MM.1S (cell line): ENCODE results near the gene STK38L.

Experiments
- DNase-seq: peaks from one replicate; pipeline ENCODE4 v3.0.0-alpha.2; 2015
- H2AFZ ChIP-seq: fragments of 300-600 bp; sonication (generic); 2 replicates; pipeline ENCODE4 v1.6.0; 2016; ENCODE audit warnings: antibody characterized with exemption, low read length
- H3F3A ChIP-seq: fragments of 300-600 bp; sonication (generic); 2 replicates; pipeline ENCODE4 v1.6.1; 2016; ENCODE audit warnings: mild to moderate bottlenecking, antibody characterized with exemption, low read length, moderate library complexity, mixed read lengths; ENCODE audit not compliant: insufficient read depth
- H3K27ac ChIP-seq: fragments of 300-600 bp; sonication (generic); 2 replicates; pipeline ENCODE4 v1.5.1; 2016; ENCODE audit warnings: mild to moderate bottlenecking, low read length
- H3K27me3 ChIP-seq: fragments of 300-600 bp; sonication (generic); replicated peaks from 2 replicates; pipeline ENCODE4 v1.6.0; 2016; ENCODE audit warnings: low read length; ENCODE audit not compliant: insufficient read depth
- H3K36me3 ChIP-seq: fragments of 300-600 bp; sonication (generic); replicated peaks from 2 replicates; pipeline ENCODE4 v1.6.1; 2016; ENCODE audit warnings: mild to moderate bottlenecking, low read length, mixed read lengths; ENCODE audit not compliant: insufficient read depth
- H3K4me1 ChIP-seq: fragments of 300-600 bp; sonication (generic); 2 replicates; pipeline ENCODE4 v1.6.1; 2016; ENCODE audit warnings: low read length, mixed read lengths
- H3K4me2 ChIP-seq: fragments of 300-600 bp; sonication (generic); 2 replicates; pipeline ENCODE4 v1.6.0; 2016; ENCODE audit warnings: low read depth, low read length
- H3K4me3 ChIP-seq: fragments of 300-600 bp; sonication (generic); 2 replicates; pipeline ENCODE4 v1.5.1; 2016; ENCODE audit warnings: low read length, mixed read lengths
- H3K79me2 ChIP-seq: fragments of 300-600 bp; sonication (generic); 2 replicates; pipeline ENCODE4 v1.6.1; 2016; ENCODE audit warnings: mixed run types, low read length, mixed read lengths
- H3K9ac ChIP-seq: fragments of 300-600 bp; sonication (generic); 2 replicates; pipeline ENCODE4 v1.6.1; 2016; ENCODE audit warnings: low read length, mixed read lengths
- H3K9me2 ChIP-seq: fragments of 300-600 bp; sonication (generic); replicated peaks from 2 replicates; pipeline ENCODE4 v1.6.1; 2016; ENCODE audit warnings: mild to moderate bottlenecking, low read length, mixed read lengths; ENCODE audit not compliant: insufficient read depth
- H3K9me3 ChIP-seq: fragments of 300-600 bp; sonication (generic); replicated peaks from 2 replicates; pipeline ENCODE4 v1.6.1; 2016; ENCODE audit warnings: mild to moderate bottlenecking, low read length, mixed read lengths; ENCODE audit not compliant: insufficient read depth
- H4K20me1 ChIP-seq: fragments of 300-600 bp; sonication (generic); 2 replicates; pipeline ENCODE4 v1.6.1; 2016; ENCODE audit warnings: mild to moderate bottlenecking, low read length, moderate library complexity, mixed read lengths; ENCODE audit not compliant: insufficient read depth
- EZH2 ChIP-seq: fragments of 300-600 bp; sonication (generic); optimal IDR thresholded peaks from 2 replicates; pipeline ENCODE3; 2017; ENCODE audit warnings: low read depth, mild to moderate bottlenecking, antibody characterized with exemption, low read length, mixed read lengths
- EZH2phosphoT487 ChIP-seq: fragments of 300-600 bp; sonication (generic); IDR thresholded peaks from 2 replicates; pipeline ENCODE4 v1.6.1; 2018; ENCODE audit warnings: antibody characterized with exemption, low read length
- TF ChIP-seq, protein P1 (sequence below): fragments of 300-600 bp; sonication (generic); IDR thresholded peaks from 2 replicates; pipeline ENCODE4 v1.5.1; 2016; ENCODE audit warnings: antibody characterized with exemption, low read length, mixed read lengths

Gene STK38L

DNA sequence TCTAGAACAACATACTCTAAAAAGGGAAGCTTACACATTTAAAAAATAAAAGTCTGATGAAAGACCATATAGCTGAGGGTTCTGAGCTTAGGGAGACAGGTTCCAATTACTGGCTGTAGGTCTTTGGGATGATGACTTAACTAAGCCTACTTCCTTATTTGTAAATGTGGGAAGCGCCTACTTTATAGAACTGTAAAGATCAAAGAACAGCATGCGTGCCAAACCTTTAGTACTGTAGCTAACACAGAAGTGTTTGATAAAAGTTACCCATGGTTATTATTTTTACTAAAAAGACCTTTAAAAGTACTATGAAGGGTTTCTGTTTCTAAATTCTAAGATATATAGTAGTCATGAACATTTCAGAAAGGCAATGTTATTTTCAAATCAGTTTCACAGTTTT lies 35.7 kb downstream of the STK38L start:
- DNase-seq: no peak
- Histone ChIP-seq H3K4me1 (peaks cover 29% of the 10 kb centered on the region), H3K9me2 (no peaks in the 10 kb centered on the region), H3K27ac (no peak overlapping the region), H3K9me3 (no peaks in the 10 kb centered on the region), H2AFZ (no peak overlapping the region), H3K79me2 (peaks cover 97% of the 10 kb centered on the region), H3K27me3 (no peaks in the 10 kb centered on the region), H3K4me3 (no peak overlapping the region), H3K9ac (no peak overlapping the region), H3K4me2 (no peak overlapping the region), H4K20me1 (no peaks in the 10 kb centered on the region), H3K36me3 (no peaks in the 10 kb centered on the region; the same call in 1 of the 2 replicates), H3F3A (no peaks in the 10 kb centered on the region)
- TF ChIP-seq, protein P1, sequence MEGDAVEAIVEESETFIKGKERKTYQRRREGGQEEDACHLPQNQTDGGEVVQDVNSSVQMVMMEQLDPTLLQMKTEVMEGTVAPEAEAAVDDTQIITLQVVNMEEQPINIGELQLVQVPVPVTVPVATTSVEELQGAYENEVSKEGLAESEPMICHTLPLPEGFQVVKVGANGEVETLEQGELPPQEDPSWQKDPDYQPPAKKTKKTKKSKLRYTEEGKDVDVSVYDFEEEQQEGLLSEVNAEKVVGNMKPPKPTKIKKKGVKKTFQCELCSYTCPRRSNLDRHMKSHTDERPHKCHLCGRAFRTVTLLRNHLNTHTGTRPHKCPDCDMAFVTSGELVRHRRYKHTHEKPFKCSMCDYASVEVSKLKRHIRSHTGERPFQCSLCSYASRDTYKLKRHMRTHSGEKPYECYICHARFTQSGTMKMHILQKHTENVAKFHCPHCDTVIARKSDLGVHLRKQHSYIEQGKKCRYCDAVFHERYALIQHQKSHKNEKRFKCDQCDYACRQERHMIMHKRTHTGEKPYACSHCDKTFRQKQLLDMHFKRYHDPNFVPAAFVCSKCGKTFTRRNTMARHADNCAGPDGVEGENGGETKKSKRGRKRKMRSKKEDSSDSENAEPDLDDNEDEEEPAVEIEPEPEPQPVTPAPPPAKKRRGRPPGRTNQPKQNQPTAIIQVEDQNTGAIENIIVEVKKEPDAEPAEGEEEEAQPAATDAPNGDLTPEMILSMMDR: no peak
- TF ChIP-seq EZH2 (no peak), EZH2phosphoT487 (no peak)

DNA sequence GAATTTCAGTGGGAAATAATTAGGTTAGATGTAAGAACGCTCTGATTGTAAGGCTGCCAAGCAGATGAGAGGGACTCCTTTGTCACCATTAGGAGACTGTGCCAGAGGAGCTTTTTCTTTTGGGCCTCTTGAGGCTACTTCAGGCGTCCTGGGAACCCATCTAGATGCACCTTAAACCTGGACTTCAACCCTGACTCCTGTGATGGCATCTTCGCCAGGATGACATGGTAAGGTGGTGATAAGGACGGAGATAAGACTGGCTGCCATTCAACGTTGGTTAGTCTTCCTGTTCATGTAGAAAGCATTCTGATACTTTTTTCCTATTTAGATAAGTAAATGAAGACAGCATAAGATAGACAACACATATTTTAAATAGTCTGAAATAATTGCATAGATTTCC lies 36.3 kb downstream of the STK38L start:
- no peak overlapping the region for H3K4me2 ChIP-seq
- H3K27me3 ChIP-seq: no peaks in the 10 kb centered on the region
- H3K27ac ChIP-seq: no peak overlapping the region
- no peak overlapping the region for H3K9ac ChIP-seq
- H4K20me1 ChIP-seq: no peaks in the 10 kb centered on the region
- TF ChIP-seq, protein P1: no peak
- no peak for TF ChIP-seq EZH2
- TF ChIP-seq EZH2phosphoT487: no peak
- H3K9me2 ChIP-seq: no peaks in the 10 kb centered on the region
- H3K36me3 ChIP-seq: no peaks in the 10 kb centered on the region; the same call in 1 of the 2 replicates
- H3F3A ChIP-seq: no peaks in the 10 kb centered on the region
- H3K9me3 ChIP-seq: no peaks in the 10 kb centered on the region
- H2AFZ ChIP-seq: no peak overlapping the region
- H3K4me3 ChIP-seq: no peak overlapping the region
- DNase-seq: no peak
- peaks cover 97% of the 10 kb centered on the region for H3K79me2 ChIP-seq
- peaks cover 29% of the 10 kb centered on the region for H3K4me1 ChIP-seq

GRCh38 chr12:27282754-27283153 lies 38.7 kb downstream of the STK38L start:
- Histone ChIP-seq H3K27me3 (no peaks in the 10 kb centered on the region), H3K9me2 (no peaks in the 10 kb centered on the region), H4K20me1 (no peaks in the 10 kb centered on the region), H3K4me1 (peaks cover 7% of the 10 kb centered on the region), H3K4me3 (no peak overlapping the region), H2AFZ (no peak overlapping the region), H3K9ac (no peak overlapping the region), H3K79me2 (peaks cover 97% of the 10 kb centered on the region), H3K9me3 (no peaks in the 10 kb centered on the region), H3K36me3 (no peaks in the 10 kb centered on the region; the same call in 1 of the 2 replicates), H3F3A (no peaks in the 10 kb centered on the region), H3K4me2 (no peak overlapping the region), H3K27ac (no peak overlapping the region)
- no peak for DNase-seq
- TF ChIP-seq, protein P1: no peak
- no peak for TF ChIP-seq EZH2
- TF ChIP-seq EZH2phosphoT487: no peak
